DMS 273 (cell line): ENCODE results near the gene FEM1C.
A peak's percentile ranks its signal among the peaks of the same experiment; 100 is the strongest.

Experiments used
- DNase-seq: peaks from one replicate; lab custom pipeline; 2025; ENCODE audit not compliant: unreplicated experiment; lab: John Stamatoyannopoulos, UW

Gene FEM1C

GRCh38 chr5:115522832-115523403, 21.7 kb downstream of the FEM1C start:
- no peak for DNase-seq

- no peak for DNase-seq
These were observed 24.4 kb downstream of the FEM1C start for GRCh38 chr5:115520191-115520590.

GRCh38 chr5:115516372-115516771, 28.2 kb downstream of the FEM1C start:
- no peak for DNase-seq

GRCh38 chr5:115514220-115514619, 30.4 kb downstream of the FEM1C start:
- no peak for DNase-seq

- no peak for DNase-seq
These were observed 32.9 kb downstream of the FEM1C start for GRCh38 chr5:115511632-115512031.

- DNase-seq: no peak
These were observed 34.4 kb downstream of the FEM1C start for GRCh38 chr5:115510145-115510645.

- DNase-seq: no peak
These were observed 35.0 kb downstream of the FEM1C start for GRCh38 chr5:115509547-115509946.

- no peak for DNase-seq
These were observed 36.9 kb downstream of the FEM1C start for GRCh38 chr5:115507681-115508080.

GRCh38 chr5:115503420-115503819, 41.2 kb downstream of the FEM1C start:
- DNase-seq: no peak

GRCh38 chr5:115501464-115502210, 42.9 kb downstream of the FEM1C start:
- DNase-seq: no peak

- DNase-seq: no peak
These were observed 44.4 kb downstream of the FEM1C start for GRCh38 chr5:115500225-115500624.

GRCh38 chr5:115496936-115497576, 47.5 kb downstream of the FEM1C start:
- DNase-seq: peak; percentile 93

GRCh38 chr5:115494570-115495289, 49.8 kb downstream of the FEM1C start:
- peak; percentile 45 for DNase-seq

GRCh38 chr5:115490596-115490995, 54.0 kb downstream of the FEM1C start:
- no peak for DNase-seq

- no peak for DNase-seq
These were observed 54.8 kb downstream of the FEM1C start for GRCh38 chr5:115489733-115490132.

- DNase-seq: no peak
These were observed 56.8 kb downstream of the FEM1C start for GRCh38 chr5:115487756-115488155.

GRCh38 chr5:115487168-115487567, 57.4 kb downstream of the FEM1C start:
- no peak for DNase-seq

- no peak for DNase-seq
These were observed 57.8 kb downstream of the FEM1C start for GRCh38 chr5:115486728-115487127.

- DNase-seq: no peak
These were observed 60.2 kb downstream of the FEM1C start for GRCh38 chr5:115484368-115484767.

- DNase-seq: no peak
These were observed 63.7 kb downstream of the FEM1C start for GRCh38 chr5:115480900-115481299.

- no peak for DNase-seq
These were observed 64.3 kb downstream of the FEM1C start for GRCh38 chr5:115480271-115480670.
